HG03565 (cell line): ENCODE measurements around the gene ABCG1.
"Not testable (repeated sequence)": the region's sequence is repeated elsewhere in the genome, so short reads cannot be mapped to it uniquely, and the experiment has no call there.

Experiments used
- ATAC-seq: cut with Tn5 transposase; IDR thresholded peaks from one replicate; pipeline ENCODE4 v1.9.1; 2021; ENCODE audit warnings: mild to moderate bottlenecking, moderate library complexity; ENCODE audit not compliant: unreplicated experiment

The ABCG1 gene

GRCh38 chr21:42287193-42288083, 68.5 kb downstream of the ABCG1 start:
- ATAC-seq, result no peak

- no peak for ATAC-seq
These were observed 70.0 kb downstream of the ABCG1 start for GRCh38 chr21:42288962-42289361.

GRCh38 chr21:42289926-42290325, 71.0 kb downstream of the ABCG1 start:
- ATAC-seq, result no peak

- ATAC-seq, result no peak
These were observed 71.6 kb downstream of the ABCG1 start for GRCh38 chr21:42290505-42290904.

- ATAC-seq, result no peak
These were observed 72.2 kb downstream of the ABCG1 start for GRCh38 chr21:42291003-42291750.

- ATAC-seq, result no peak
These were observed 73.0 kb downstream of the ABCG1 start for GRCh38 chr21:42291751-42292562.

GRCh38 chr21:42292563-42293142, 73.7 kb downstream of the ABCG1 start:
- not testable (repeated sequence) for ATAC-seq

GRCh38 chr21:42293649-42294272, 74.8 kb downstream of the ABCG1 start:
- ATAC-seq, result no peak

GRCh38 chr21:42294273-42294880, 75.4 kb downstream of the ABCG1 start:
- no peak for ATAC-seq

GRCh38 chr21:42295845-42296244, 76.9 kb downstream of the ABCG1 start:
- ATAC-seq, result no peak

GRCh38 chr21:42296501-42296900, 77.6 kb downstream of the ABCG1 start:
- ATAC-seq, result no peak

- no peak for ATAC-seq
These were observed 78.4 kb downstream of the ABCG1 start for GRCh38 chr21:42297377-42297776.

- no peak for ATAC-seq
These were observed 79.3 kb downstream of the ABCG1 start for GRCh38 chr21:42298237-42298636.

- ATAC-seq, result no peak
These were observed 79.7 kb downstream of the ABCG1 start for GRCh38 chr21:42298657-42299056.

GRCh38 chr21:42299324-42300044, 80.5 kb downstream of the ABCG1 start:
- ATAC-seq, result no peak

GRCh38 chr21:42300045-42300583, 81.2 kb downstream of the ABCG1 start:
- no peak for ATAC-seq

- ATAC-seq, result no peak
These were observed 82.0 kb downstream of the ABCG1 start for GRCh38 chr21:42300956-42301355.

- no peak for ATAC-seq
These were observed 82.6 kb downstream of the ABCG1 start for GRCh38 chr21:42301371-42302075.
